Muscle layer of duodenum (tissue), 2 donors: ENCODE data around the gene DBX2.
"Not testable (repeated sequence)": the region's sequence is repeated elsewhere in the genome, so short reads cannot be mapped to it uniquely, and the experiment has no call there.

Experiments used
- H3K27ac ChIP-seq: one replicate; pipeline ENCODE4 v1.7.0; 2013; ENCODE audit warnings: mild to moderate bottlenecking, low read length
- H3K27me3 ChIP-seq: one replicate; pipeline ENCODE4 v1.7.0; 2013; ENCODE audit warnings: low read depth, mild to moderate bottlenecking, control low read depth, low read length
- H3K36me3 ChIP-seq, 2 donors: one replicate each; pipeline ENCODE4 v1.7.0; 2013; ENCODE audit warnings: low read length in 2 of 2, control low read depth in 1 of 2, mild to moderate bottlenecking in 1 of 2; ENCODE audit not compliant: insufficient read depth in 2 of 2, control insufficient read depth in 1 of 2
- H3K4me1 ChIP-seq, 2 donors: one replicate each; pipeline ENCODE4 v1.7.0; 2013; ENCODE audit warnings: low read length in 2 of 2, mild to moderate bottlenecking in 2 of 2, control low read depth in 1 of 2, moderate library complexity in 1 of 2; ENCODE audit not compliant: insufficient read depth in 2 of 2, control insufficient read depth in 1 of 2
- H3K4me3 ChIP-seq, 2 donors: one replicate each; pipeline ENCODE4 v1.7.0; 2013; ENCODE audit warnings: low read length in 2 of 2, low read depth in 1 of 2, mild to moderate bottlenecking in 1 of 2
- H3K9me3 ChIP-seq, 2 donors: one replicate each; pipeline ENCODE4 v1.7.0; 2013; ENCODE audit warnings: low read length in 2 of 2, control low read depth in 1 of 2, mild to moderate bottlenecking in 1 of 2; ENCODE audit not compliant: control insufficient read depth in 1 of 2
- donor health status: healthy.

The DBX2 gene

GRCh38 chr12:44999355-44999754, 51.5 kb downstream of the DBX2 start:
- Histone ChIP-seq H3K9me3 (no peaks in the 10 kb centered on the region), H3K4me1 (no peaks in the 10 kb centered on the region), H3K36me3 (no peaks in the 10 kb centered on the region), H3K27me3 (no peaks in the 10 kb centered on the region), H3K27ac (no peak overlapping the region), H3K4me3 (no peak overlapping the region)

- H3K4me1 ChIP-seq = no peaks in the 10 kb centered on the region
- H3K27ac ChIP-seq = no peak overlapping the region
- no peak overlapping the region for H3K4me3 ChIP-seq
- H3K36me3 ChIP-seq = no peaks in the 10 kb centered on the region
- H3K9me3 ChIP-seq = no peaks in the 10 kb centered on the region
- H3K27me3 ChIP-seq = no peaks in the 10 kb centered on the region
Observed at GRCh38 chr12:44993161-44993560, 57.7 kb downstream of the DBX2 start.

GRCh38 chr12:44984863-44985262, 66.0 kb downstream of the DBX2 start:
- not testable (repeated sequence) for H3K4me3 ChIP-seq, H3K9me3 ChIP-seq, H3K27ac ChIP-seq, H3K4me1 ChIP-seq, H3K27me3 ChIP-seq, H3K36me3 ChIP-seq

GRCh38 chr12:44979918-44980317, 71.0 kb downstream of the DBX2 start:
- H3K27me3 ChIP-seq = no peaks in the 10 kb centered on the region
- no peak overlapping the region for H3K27ac ChIP-seq
- no peaks in the 10 kb centered on the region for H3K36me3 ChIP-seq
- H3K9me3 ChIP-seq = no peaks in the 10 kb centered on the region
- no peak overlapping the region for H3K4me3 ChIP-seq
- no peaks in the 10 kb centered on the region for H3K4me1 ChIP-seq

- Histone ChIP-seq H3K9me3 (no peaks in the 10 kb centered on the region), H3K4me3 (no peak overlapping the region), H3K36me3 (no peaks in the 10 kb centered on the region), H3K27ac (no peak overlapping the region), H3K27me3 (no peaks in the 10 kb centered on the region), H3K4me1 (no peaks in the 10 kb centered on the region)
Observed at GRCh38 chr12:44976246-44976645, 74.7 kb downstream of the DBX2 start.

- Histone ChIP-seq H3K36me3 (no peaks in the 10 kb centered on the region), H3K27me3 (no peaks in the 10 kb centered on the region), H3K27ac (no peak overlapping the region)
Observed at GRCh38 chr12:44972746-44973421, 78.0 kb downstream of the DBX2 start.

GRCh38 chr12:44968965-44969364, 81.9 kb downstream of the DBX2 start:
- H3K27ac ChIP-seq = no peak overlapping the region
- no peak overlapping the region for H3K4me3 ChIP-seq
- no peaks in the 10 kb centered on the region for H3K36me3 ChIP-seq
- H3K27me3 ChIP-seq = no peaks in the 10 kb centered on the region
- no peaks in the 10 kb centered on the region for H3K9me3 ChIP-seq
- H3K4me1 ChIP-seq = no peaks in the 10 kb centered on the region

More at GRCh38 chr12:44972746-44973421, 78.0 kb downstream of the DBX2 start:
- Histone ChIP-seq H3K4me1 (no peaks in the 10 kb centered on the region), H3K4me3 (no peak overlapping the region), H3K9me3 (no peaks in the 10 kb centered on the region)
